Measurements from ENCODE around the gene EPHA7. TPM values are rescaled to one million over a fixed set of nuclear protein-coding genes. Genes with fewer than 3 reads are reported as not detected.

Gene EPHA7
- polyA plus RNA-seq, 1 donor (not counting 4 experiments of a cell fraction or from before 2014, with no cell fraction given): not detected

GRCh38 chr6:93350774-93351173 is 68.6 kb downstream of the EPHA7 start:
- Histone ChIP-seq H3K4me1 (ENCODE audit: control insufficient read depth, extremely low read depth, insufficient read depth, low read length) (no peaks in the 10 kb centered on the region), H3K79me2 (ENCODE audit: control insufficient read depth, insufficient read depth, low read length) (no peaks in the 10 kb centered on the region), H3K27me3 (ENCODE audit: control insufficient read depth, extremely low read depth, insufficient read depth, low read length) (no peaks in the 10 kb centered on the region), H3K27ac (ENCODE audit: control insufficient read depth, insufficient read depth, low read length) (no peak overlapping the region), H3K9me1 (ENCODE audit: control insufficient read depth, extremely low read depth, insufficient read depth, low read length) (no peaks in the 10 kb centered on the region), H3K9me3 (ENCODE audit: control insufficient read depth, low read depth, low read length) (no peaks in the 10 kb centered on the region), H3K36me3 (ENCODE audit: control insufficient read depth in 2 of 2, extremely low read depth in 1 of 2, insufficient read depth in 2 of 2, low read length in 2 of 2) (no peaks in the 10 kb centered on the region), H3K9ac (ENCODE audit: control insufficient read depth, extremely low read depth, insufficient read depth, low read length) (no peak overlapping the region), H2AFZ (ENCODE audit: control insufficient read depth, low read length) (no peak overlapping the region), H3K4me2 (ENCODE audit: control insufficient read depth, extremely low read depth, insufficient read depth, low read depth, low read length) (no peak overlapping the region), H3K4me3 (ENCODE audit: control insufficient read depth in 2 of 3, extremely low read depth in 1 of 3, insufficient read depth in 2 of 3, low read depth in 1 of 3, low read length in 3 of 3) (no peak overlapping the region), H4K20me1 (ENCODE audit: control insufficient read depth, extremely low read depth, insufficient read depth, low read length) (no peaks in the 10 kb centered on the region)
- TF ChIP-seq, protein P1, sequence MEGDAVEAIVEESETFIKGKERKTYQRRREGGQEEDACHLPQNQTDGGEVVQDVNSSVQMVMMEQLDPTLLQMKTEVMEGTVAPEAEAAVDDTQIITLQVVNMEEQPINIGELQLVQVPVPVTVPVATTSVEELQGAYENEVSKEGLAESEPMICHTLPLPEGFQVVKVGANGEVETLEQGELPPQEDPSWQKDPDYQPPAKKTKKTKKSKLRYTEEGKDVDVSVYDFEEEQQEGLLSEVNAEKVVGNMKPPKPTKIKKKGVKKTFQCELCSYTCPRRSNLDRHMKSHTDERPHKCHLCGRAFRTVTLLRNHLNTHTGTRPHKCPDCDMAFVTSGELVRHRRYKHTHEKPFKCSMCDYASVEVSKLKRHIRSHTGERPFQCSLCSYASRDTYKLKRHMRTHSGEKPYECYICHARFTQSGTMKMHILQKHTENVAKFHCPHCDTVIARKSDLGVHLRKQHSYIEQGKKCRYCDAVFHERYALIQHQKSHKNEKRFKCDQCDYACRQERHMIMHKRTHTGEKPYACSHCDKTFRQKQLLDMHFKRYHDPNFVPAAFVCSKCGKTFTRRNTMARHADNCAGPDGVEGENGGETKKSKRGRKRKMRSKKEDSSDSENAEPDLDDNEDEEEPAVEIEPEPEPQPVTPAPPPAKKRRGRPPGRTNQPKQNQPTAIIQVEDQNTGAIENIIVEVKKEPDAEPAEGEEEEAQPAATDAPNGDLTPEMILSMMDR (optimal IDR thresholded peaks at IDR 0.05 in 1 of 3, IDR thresholded peaks at IDR 0.05 in 1 of 3, conservative IDR thresholded peaks at IDR 0.05 in 1 of 3; ENCODE audit: extremely low read depth in 1 of 3, insufficient read depth in 2 of 3, low read length in 3 of 3): no peak
- TF ChIP-seq EZH2 (IDR thresholded peaks at IDR 0.05; ENCODE audit: low read length): no peak
- FAIRE-seq: no peak
- dilution Hi-C loops (cut with MboI; ENCODE audit: extremely low pct_ligation_motif_present, low sequenced_read_pairs): no loop called here
- DNase-seq (ENCODE audit: low read depth, low spot score): no peak

- DNase-seq (ENCODE audit: low read depth, low spot score) (no peak), FAIRE-seq (no peak)
- H3K27me3 ChIP-seq (ENCODE audit: control insufficient read depth, extremely low read depth, insufficient read depth, low read length): no peaks in the 10 kb centered on the region
- no peaks in the 10 kb centered on the region for H3K9me3 ChIP-seq (ENCODE audit: control insufficient read depth, low read depth, low read length)
- H3K4me2 ChIP-seq (ENCODE audit: control insufficient read depth, extremely low read depth, insufficient read depth, low read depth, low read length): no peak overlapping the region
- no peaks in the 10 kb centered on the region for H3K9me1 ChIP-seq (ENCODE audit: control insufficient read depth, extremely low read depth, insufficient read depth, low read length)
- H4K20me1 ChIP-seq (ENCODE audit: control insufficient read depth, extremely low read depth, insufficient read depth, low read length): no peaks in the 10 kb centered on the region
- TF ChIP-seq, protein P1 (optimal IDR thresholded peaks at IDR 0.05 in 1 of 3, IDR thresholded peaks at IDR 0.05 in 1 of 3, conservative IDR thresholded peaks at IDR 0.05 in 1 of 3; ENCODE audit: extremely low read depth in 1 of 3, insufficient read depth in 2 of 3, low read length in 3 of 3): no peak
- TF ChIP-seq EZH2 (IDR thresholded peaks at IDR 0.05; ENCODE audit: low read length): no peak
- no peaks in the 10 kb centered on the region for H3K79me2 ChIP-seq (ENCODE audit: control insufficient read depth, insufficient read depth, low read length)
- H3K4me3 ChIP-seq (ENCODE audit: control insufficient read depth in 2 of 3, extremely low read depth in 1 of 3, insufficient read depth in 2 of 3, low read depth in 1 of 3, low read length in 3 of 3): no peak overlapping the region
- H3K9ac ChIP-seq (ENCODE audit: control insufficient read depth, extremely low read depth, insufficient read depth, low read length): no peak overlapping the region
- no peaks in the 10 kb centered on the region for H3K4me1 ChIP-seq (ENCODE audit: control insufficient read depth, extremely low read depth, insufficient read depth, low read length)
- H2AFZ ChIP-seq (ENCODE audit: control insufficient read depth, low read length): no peak overlapping the region
- H3K27ac ChIP-seq (ENCODE audit: control insufficient read depth, insufficient read depth, low read length): no peak overlapping the region
- no peaks in the 10 kb centered on the region for H3K36me3 ChIP-seq (ENCODE audit: control insufficient read depth in 2 of 2, extremely low read depth in 1 of 2, insufficient read depth in 2 of 2, low read length in 2 of 2)
- dilution Hi-C loops (cut with MboI; ENCODE audit: extremely low pct_ligation_motif_present, low sequenced_read_pairs): no loop called here
Observed at GRCh38 chr6:93344333-93344835, 75.0 kb downstream of the EPHA7 start.

Data from keratinocyte (primary cell).